ENCODE data around the gene RALGPS1.

The RALGPS1 gene

DNA sequence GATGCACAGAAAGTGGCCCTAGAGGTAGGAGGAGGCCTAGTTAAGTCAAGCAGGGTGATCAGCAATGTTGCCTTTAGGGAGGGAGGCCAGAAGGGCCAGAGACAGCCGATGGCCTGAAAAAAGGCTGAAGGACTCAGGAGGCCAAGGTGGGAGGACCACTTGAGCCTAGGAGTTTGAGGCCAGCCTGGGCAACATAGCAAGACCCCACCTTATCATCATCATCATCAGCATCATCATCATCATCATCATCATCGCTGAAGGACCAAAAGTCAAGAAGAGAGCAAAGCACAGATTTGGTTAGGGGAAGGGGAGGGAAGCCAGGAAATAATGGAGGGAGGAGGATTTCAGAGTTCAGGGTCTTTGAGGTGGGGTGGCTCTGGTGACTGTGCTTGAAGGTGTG lies 74.3 kb downstream of the RALGPS1 start:
- H2AK5ac ChIP-seq (ENCODE audit: low read length), result no peak overlapping the region
- no peaks in the 10 kb centered on the region for H3K27me3 ChIP-seq (ENCODE audit: insufficient read depth, low read length)
- H2BK12ac ChIP-seq (ENCODE audit: low read length), result no peak overlapping the region
- DNase-seq, result no peak
- H3K14ac ChIP-seq (ENCODE audit: low read length), result no peak overlapping the region
- H3K4me1 ChIP-seq (ENCODE audit: control insufficient read depth in 1 of 2, insufficient read depth in 2 of 2, low read length in 2 of 2), result no peaks in the 10 kb centered on the region
- no peak overlapping the region for H4K91ac ChIP-seq (ENCODE audit: low read depth, low read length)
- H3K9me3 ChIP-seq (ENCODE audit: insufficient read depth, low read depth, low read length), result no peaks in the 10 kb centered on the region
- no peaks in the 10 kb centered on the region for H3K36me3 ChIP-seq (ENCODE audit: control insufficient read depth in 1 of 2, insufficient read depth in 2 of 2, low read length in 2 of 2)
- no peak overlapping the region for H3K27ac ChIP-seq (ENCODE audit: low read depth, low read length)
- no peak overlapping the region for H2BK5ac ChIP-seq (ENCODE audit: low read depth, low read length, poor library complexity)
- H4K8ac ChIP-seq (ENCODE audit: low read depth, low read length), result no peak overlapping the region
- no peak overlapping the region for H3K23ac ChIP-seq (ENCODE audit: low read length)
- H2BK120ac ChIP-seq (ENCODE audit: insufficient read depth, low read length, poor library complexity), result no peak overlapping the region
- no peaks in the 10 kb centered on the region for H3K79me2 ChIP-seq (ENCODE audit: control insufficient read depth, insufficient read depth, low read length, poor library complexity)
- no peak overlapping the region for H3K4me3 ChIP-seq (ENCODE audit: low read depth, low read length)
- H4K12ac ChIP-seq (ENCODE audit: low read depth, low read length), result no peak overlapping the region
- no peaks in the 10 kb centered on the region for H3K79me1 ChIP-seq (ENCODE audit: low read length)
- WGBS (ENCODE audit: extremely low coverage, insufficient coverage, insufficient read length), result no CpG with 5 or more reads among the region's 2 CpGs
- no peak overlapping the region for H3K9ac ChIP-seq (ENCODE audit: low read length)
- H3K4me2 ChIP-seq (ENCODE audit: low read length), result no peak overlapping the region
- H2AFZ ChIP-seq (ENCODE audit: insufficient read depth, low read length, poor library complexity), result no peak overlapping the region
- no peak overlapping the region for H3K18ac ChIP-seq (ENCODE audit: low read length)
- no peak overlapping the region for H3K4ac ChIP-seq (ENCODE audit: low read depth, low read length)

DNA sequence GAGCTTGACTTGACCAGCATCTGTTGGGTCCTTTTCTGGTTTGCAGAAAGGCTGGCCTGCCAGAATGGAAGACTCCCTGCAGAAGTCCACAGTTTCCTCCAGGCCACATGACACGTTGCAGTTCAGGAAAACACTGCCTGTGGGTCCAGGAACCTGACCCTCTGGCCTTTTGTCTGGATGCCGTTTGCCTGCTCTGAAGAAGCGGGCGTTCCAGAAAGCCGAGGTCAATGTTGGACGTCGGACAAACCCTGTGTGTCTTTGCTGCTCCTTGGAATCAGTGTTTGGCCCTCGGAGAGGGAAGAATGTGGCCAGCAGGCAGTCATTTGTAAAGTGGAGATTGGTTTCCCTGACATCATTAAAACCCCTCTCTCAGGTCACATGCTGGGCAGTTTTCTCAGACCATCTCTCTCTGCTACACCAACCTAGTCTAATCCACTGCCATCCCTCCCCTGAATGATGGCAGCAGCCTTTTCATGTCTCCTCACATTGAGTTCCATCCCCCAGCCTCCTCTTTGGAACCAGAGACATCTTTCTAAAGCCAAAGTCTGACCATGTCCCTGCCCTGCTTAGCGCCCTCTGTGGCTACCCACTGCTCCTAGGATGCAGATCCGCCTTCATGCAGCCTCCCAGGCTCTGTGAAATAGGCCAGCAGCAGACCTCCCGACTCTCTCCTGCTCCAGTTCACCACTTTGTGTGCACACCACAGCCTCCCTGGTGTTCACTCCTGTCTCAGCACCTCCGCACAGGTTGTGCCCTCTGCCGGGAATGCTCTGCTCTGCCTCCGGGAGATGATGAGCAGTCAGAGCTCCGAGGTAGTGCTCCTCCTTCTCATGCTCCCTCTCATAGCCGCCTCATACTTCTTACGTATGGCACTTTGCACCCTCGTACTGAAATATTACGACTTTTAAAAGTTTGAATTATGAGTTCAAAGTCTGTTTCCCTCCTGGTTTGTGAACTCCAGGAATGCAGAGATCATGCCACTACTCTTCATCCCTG lies 75.6 kb downstream of the RALGPS1 start:
- H3K4me2 ChIP-seq (ENCODE audit: low read length), result no peak overlapping the region
- no peak overlapping the region for H3K18ac ChIP-seq (ENCODE audit: low read length)
- H2BK12ac ChIP-seq (ENCODE audit: low read length), result no peak overlapping the region
- H3K79me2 ChIP-seq (ENCODE audit: control insufficient read depth, insufficient read depth, low read length, poor library complexity), result no peaks in the 10 kb centered on the region
- no peak overlapping the region for H2AK5ac ChIP-seq (ENCODE audit: low read length)
- no peak overlapping the region for H4K12ac ChIP-seq (ENCODE audit: low read depth, low read length)
- H3K36me3 ChIP-seq (ENCODE audit: control insufficient read depth in 1 of 2, insufficient read depth in 2 of 2, low read length in 2 of 2), result no peaks in the 10 kb centered on the region
- no peak for DNase-seq
- no peak overlapping the region for H4K91ac ChIP-seq (ENCODE audit: low read depth, low read length)
- no CpG with 5 or more reads among the region's 19 CpGs for WGBS (ENCODE audit: extremely low coverage, insufficient coverage, insufficient read length)
- H3K4me3 ChIP-seq (ENCODE audit: low read depth, low read length), result no peak overlapping the region
- H3K4ac ChIP-seq (ENCODE audit: low read depth, low read length), result no peak overlapping the region
- H3K9me3 ChIP-seq (ENCODE audit: insufficient read depth, low read depth, low read length), result no peaks in the 10 kb centered on the region
- no peak overlapping the region for H4K8ac ChIP-seq (ENCODE audit: low read depth, low read length)
- H2BK5ac ChIP-seq (ENCODE audit: low read depth, low read length, poor library complexity), result no peak overlapping the region
- H2BK120ac ChIP-seq (ENCODE audit: insufficient read depth, low read length, poor library complexity), result no peak overlapping the region
- H3K23ac ChIP-seq (ENCODE audit: low read length), result no peak overlapping the region
- H3K27ac ChIP-seq (ENCODE audit: low read depth, low read length), result no peak overlapping the region
- no peaks in the 10 kb centered on the region for H3K27me3 ChIP-seq (ENCODE audit: insufficient read depth, low read length)
- H3K9ac ChIP-seq (ENCODE audit: low read length), result no peak overlapping the region
- H3K79me1 ChIP-seq (ENCODE audit: low read length), result no peaks in the 10 kb centered on the region
- H3K4me1 ChIP-seq (ENCODE audit: control insufficient read depth in 1 of 2, insufficient read depth in 2 of 2, low read length in 2 of 2), result no peaks in the 10 kb centered on the region
- H2AFZ ChIP-seq (ENCODE audit: insufficient read depth, low read length, poor library complexity), result no peak overlapping the region
- no peak overlapping the region for H3K14ac ChIP-seq (ENCODE audit: low read length)

DNA sequence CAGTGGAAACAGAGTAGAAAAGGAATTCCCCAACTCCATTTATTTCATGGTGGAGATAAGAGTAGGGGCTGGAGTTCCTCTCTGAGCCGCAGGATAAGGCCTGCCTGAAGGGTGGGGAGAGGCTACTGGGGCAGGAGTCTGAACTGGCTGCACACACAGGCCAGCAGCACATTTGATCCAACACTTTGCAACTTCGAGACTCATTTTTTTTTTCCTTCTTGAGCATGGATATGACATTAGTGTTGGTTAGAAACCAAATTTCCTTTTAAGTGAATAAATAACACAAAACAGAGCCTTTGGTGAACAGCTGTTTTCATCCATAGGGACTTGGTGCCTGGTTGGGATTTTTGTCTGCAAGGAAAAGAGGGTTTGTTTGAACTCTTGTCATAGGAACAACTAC lies 76.6 kb downstream of the RALGPS1 start:
- no CpG with 5 or more reads among the region's 2 CpGs for WGBS (ENCODE audit: extremely low coverage, insufficient coverage, insufficient read length)
- no peaks in the 10 kb centered on the region for H3K4me1 ChIP-seq (ENCODE audit: control insufficient read depth in 1 of 2, insufficient read depth in 2 of 2, low read length in 2 of 2)
- no peak overlapping the region for H3K18ac ChIP-seq (ENCODE audit: low read length)
- no peaks in the 10 kb centered on the region for H3K36me3 ChIP-seq (ENCODE audit: control insufficient read depth in 1 of 2, insufficient read depth in 2 of 2, low read length in 2 of 2)
- no peak overlapping the region for H3K23ac ChIP-seq (ENCODE audit: low read length)
- no peak overlapping the region for H3K4ac ChIP-seq (ENCODE audit: low read depth, low read length)
- H3K9ac ChIP-seq (ENCODE audit: low read length), result no peak overlapping the region
- no peak overlapping the region for H2BK5ac ChIP-seq (ENCODE audit: low read depth, low read length, poor library complexity)
- H3K79me2 ChIP-seq (ENCODE audit: control insufficient read depth, insufficient read depth, low read length, poor library complexity), result no peaks in the 10 kb centered on the region
- H3K9me3 ChIP-seq (ENCODE audit: insufficient read depth, low read depth, low read length), result no peaks in the 10 kb centered on the region
- no peak overlapping the region for H3K14ac ChIP-seq (ENCODE audit: low read length)
- H2BK12ac ChIP-seq (ENCODE audit: low read length), result no peak overlapping the region
- no peak for DNase-seq
- H3K4me3 ChIP-seq (ENCODE audit: low read depth, low read length), result no peak overlapping the region
- H3K79me1 ChIP-seq (ENCODE audit: low read length), result no peaks in the 10 kb centered on the region
- no peak overlapping the region for H2BK120ac ChIP-seq (ENCODE audit: insufficient read depth, low read length, poor library complexity)
- no peak overlapping the region for H3K27ac ChIP-seq (ENCODE audit: low read depth, low read length)
- H2AK5ac ChIP-seq (ENCODE audit: low read length), result no peak overlapping the region
- no peak overlapping the region for H3K4me2 ChIP-seq (ENCODE audit: low read length)
- H3K27me3 ChIP-seq (ENCODE audit: insufficient read depth, low read length), result no peaks in the 10 kb centered on the region
- H4K8ac ChIP-seq (ENCODE audit: low read depth, low read length), result no peak overlapping the region
- H4K12ac ChIP-seq (ENCODE audit: low read depth, low read length), result no peak overlapping the region
- H2AFZ ChIP-seq (ENCODE audit: insufficient read depth, low read length, poor library complexity), result no peak overlapping the region
- no peak overlapping the region for H4K91ac ChIP-seq (ENCODE audit: low read depth, low read length)

DNA sequence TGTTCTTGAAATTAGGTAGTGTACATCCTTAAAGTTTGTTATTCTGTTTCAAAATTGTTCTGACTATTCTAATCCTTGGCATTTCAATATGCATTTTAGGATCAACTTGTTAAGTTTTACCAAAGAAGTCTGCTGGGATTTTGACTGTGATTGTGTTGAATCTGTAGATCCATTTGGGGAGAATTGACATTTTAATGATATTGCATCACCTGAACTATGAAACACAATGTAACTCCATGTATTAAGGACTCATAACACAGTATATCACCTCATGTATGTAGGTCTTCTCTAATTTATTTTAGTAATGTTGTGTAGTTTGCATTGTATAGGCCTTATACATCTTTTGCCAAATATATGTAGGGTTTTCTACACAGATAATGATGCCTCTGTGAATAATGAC lies 77.8 kb downstream of the RALGPS1 start:
- Histone ChIP-seq H3K4ac (ENCODE audit: low read depth, low read length) (no peak overlapping the region), H3K18ac (ENCODE audit: low read length) (no peak overlapping the region), H3K79me1 (ENCODE audit: low read length) (no peaks in the 10 kb centered on the region), H4K8ac (ENCODE audit: low read depth, low read length) (no peak overlapping the region), H2AFZ (ENCODE audit: insufficient read depth, low read length, poor library complexity) (no peak overlapping the region), H3K4me1 (ENCODE audit: control insufficient read depth in 1 of 2, insufficient read depth in 2 of 2, low read length in 2 of 2) (no peaks in the 10 kb centered on the region), H3K79me2 (ENCODE audit: control insufficient read depth, insufficient read depth, low read length, poor library complexity) (no peaks in the 10 kb centered on the region), H3K9ac (ENCODE audit: low read length) (no peak overlapping the region), H3K36me3 (ENCODE audit: control insufficient read depth in 1 of 2, insufficient read depth in 2 of 2, low read length in 2 of 2) (no peaks in the 10 kb centered on the region), H2AK5ac (ENCODE audit: low read length) (no peak overlapping the region), H3K27me3 (ENCODE audit: insufficient read depth, low read length) (no peaks in the 10 kb centered on the region), H2BK12ac (ENCODE audit: low read length) (no peak overlapping the region), H3K9me3 (ENCODE audit: insufficient read depth, low read depth, low read length) (no peaks in the 10 kb centered on the region), H2BK5ac (ENCODE audit: low read depth, low read length, poor library complexity) (no peak overlapping the region), H4K91ac (ENCODE audit: low read depth, low read length) (no peak overlapping the region), H2BK120ac (ENCODE audit: insufficient read depth, low read length, poor library complexity) (no peak overlapping the region), H3K23ac (ENCODE audit: low read length) (no peak overlapping the region), H3K4me3 (ENCODE audit: low read depth, low read length) (no peak overlapping the region), H3K27ac (ENCODE audit: low read depth, low read length) (no peak overlapping the region), H4K12ac (ENCODE audit: low read depth, low read length) (no peak overlapping the region), H3K14ac (ENCODE audit: low read length) (no peak overlapping the region), H3K4me2 (ENCODE audit: low read length) (no peak overlapping the region)
- DNase-seq, result no peak
